HG03354 (cell line): ENCODE measurements around the gene GTPBP6.

ENCODE experiments used
- ATAC-seq: cut with Tn5 transposase; IDR thresholded peaks from one replicate; pipeline ENCODE4 v1.9.1; 2021; ENCODE audit warnings: mild to moderate bottlenecking; ENCODE audit not compliant: unreplicated experiment, poor library complexity, severe bottlenecking

The GTPBP6 gene, protein sequence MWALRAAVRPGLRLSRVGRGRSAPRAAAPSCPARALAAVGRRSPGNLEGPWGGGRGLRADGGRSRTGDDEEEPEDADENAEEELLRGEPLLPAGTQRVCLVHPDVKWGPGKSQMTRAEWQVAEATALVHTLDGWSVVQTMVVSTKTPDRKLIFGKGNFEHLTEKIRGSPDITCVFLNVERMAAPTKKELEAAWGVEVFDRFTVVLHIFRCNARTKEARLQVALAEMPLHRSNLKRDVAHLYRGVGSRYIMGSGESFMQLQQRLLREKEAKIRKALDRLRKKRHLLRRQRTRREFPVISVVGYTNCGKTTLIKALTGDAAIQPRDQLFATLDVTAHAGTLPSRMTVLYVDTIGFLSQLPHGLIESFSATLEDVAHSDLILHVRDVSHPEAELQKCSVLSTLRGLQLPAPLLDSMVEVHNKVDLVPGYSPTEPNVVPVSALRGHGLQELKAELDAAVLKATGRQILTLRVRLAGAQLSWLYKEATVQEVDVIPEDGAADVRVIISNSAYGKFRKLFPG

DNA sequence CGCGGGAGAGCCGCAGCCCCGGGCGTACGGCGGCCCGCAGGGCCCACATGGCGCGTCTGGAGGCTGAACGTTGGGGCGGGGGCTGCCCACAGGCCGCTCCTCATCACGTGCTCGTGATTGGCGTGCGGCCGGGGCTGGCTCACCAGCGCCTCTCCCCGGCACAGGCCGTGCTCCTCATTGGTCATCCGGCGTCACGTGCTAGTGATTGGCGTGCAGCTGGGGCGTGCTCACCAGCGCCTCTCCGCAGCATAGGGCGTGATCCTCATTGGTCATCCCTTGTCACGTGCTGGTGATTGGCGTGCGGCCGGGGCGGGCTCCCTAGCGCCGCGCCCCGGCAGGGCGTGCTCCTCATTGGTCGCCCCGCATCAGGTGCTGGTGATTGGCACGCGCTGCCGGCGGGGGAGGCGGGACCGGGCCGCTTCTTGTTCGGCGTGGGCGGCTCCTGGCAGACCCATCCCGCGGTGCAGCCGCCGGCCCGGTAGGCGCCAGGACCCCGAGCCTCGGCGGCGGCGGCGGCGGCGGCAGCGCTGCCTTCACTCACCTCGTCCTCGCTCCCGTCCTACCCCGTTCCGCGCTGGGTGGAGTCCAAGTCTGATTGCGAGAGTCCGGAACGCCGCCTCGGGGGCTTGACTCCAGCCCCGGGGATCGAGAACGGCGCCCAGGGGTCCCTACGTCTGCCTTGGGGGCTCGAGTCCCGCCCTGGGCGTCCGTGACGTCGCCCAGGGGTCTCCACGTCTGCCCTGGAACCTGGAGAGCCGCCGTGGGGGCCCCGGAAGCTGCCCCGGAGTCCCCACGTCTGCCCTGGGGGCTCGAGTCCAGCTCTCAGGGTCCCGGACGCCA is at the start of gene GTPBP6:
TSS of gene GTPBP6 (minus strand) at position 58 of the 840 bp plus-strand sequence. CDS start at position 49, 9 bp downstream.
- peak; percentile 82 for ATAC-seq

DNA sequence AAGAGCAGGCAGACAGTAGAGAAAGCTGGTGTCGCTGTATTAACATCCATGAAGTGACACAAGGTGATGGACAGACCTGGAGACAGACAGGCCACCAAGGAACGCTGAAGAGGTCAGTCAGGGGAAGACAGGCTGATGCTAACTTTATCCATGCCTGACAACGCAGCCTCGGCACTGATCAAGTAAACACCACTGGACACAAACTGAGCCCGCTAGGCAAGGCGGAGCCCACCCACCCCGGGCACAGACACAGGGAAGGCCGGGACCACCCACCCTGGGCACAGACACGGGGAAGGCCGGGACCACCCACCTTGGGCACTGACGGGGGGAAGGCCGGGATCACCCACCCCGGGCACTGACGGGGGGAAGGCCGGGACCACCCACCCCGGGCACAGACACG is 49.3 kb upstream of the GTPBP6 start:
- ATAC-seq, result no peak

DNA sequence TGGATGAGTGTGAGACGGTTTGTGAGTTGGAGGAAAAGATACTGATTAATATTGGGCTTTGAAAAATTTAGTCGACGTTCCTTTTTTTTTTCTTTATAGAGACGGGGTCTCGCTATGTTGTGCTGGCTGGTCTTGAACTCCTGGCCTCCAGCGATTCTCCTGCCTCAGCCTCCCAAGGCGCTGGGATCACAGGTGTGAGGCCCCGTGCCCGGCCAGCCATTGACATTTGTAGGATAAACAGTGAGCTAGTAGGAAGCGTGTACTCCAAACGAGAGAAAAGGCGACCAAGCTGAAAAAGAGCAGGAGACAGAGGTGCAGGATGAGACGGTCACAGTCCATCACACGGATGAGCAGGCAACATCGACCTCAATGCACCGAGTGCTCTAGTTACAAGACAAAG is 48.8 kb upstream of the GTPBP6 start:
- ATAC-seq, result no peak

DNA sequence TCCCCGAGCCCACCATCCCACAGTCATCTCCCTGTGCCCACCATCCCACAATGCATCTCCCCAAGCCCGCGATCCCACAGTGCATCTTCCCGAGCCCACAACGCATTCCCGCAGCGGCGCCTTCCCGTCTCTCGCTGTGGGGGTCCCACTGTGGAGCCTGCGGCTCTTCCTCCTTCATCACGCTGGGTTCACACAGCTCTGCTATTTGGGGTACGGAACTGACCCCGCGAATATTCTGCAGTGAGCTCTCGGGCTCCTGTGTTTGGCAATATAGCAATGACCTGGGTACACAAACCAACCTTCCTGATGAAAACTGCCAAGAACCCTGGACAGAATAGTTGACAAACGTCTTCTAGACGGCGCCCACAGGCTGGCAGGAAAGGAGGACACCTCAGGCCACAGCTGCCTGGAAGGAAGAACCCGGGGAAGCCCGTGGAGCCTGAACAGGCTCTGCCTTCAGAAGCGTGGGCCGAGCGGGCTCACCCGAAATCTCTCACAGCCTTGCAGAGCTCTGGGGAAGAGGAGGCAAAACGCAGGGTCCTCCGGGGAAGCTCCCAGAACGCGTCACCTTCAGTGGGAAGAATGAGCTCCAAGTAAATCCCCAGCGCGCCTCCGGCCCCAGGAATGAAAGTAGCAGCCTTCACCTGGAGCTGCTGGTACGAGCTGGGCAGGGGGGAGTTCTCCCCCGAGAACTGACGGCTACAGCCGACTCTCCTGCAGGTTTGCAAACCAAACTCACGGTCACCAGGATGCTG is 45.2 kb upstream of the GTPBP6 start:
- ATAC-seq, result no peak

DNA sequence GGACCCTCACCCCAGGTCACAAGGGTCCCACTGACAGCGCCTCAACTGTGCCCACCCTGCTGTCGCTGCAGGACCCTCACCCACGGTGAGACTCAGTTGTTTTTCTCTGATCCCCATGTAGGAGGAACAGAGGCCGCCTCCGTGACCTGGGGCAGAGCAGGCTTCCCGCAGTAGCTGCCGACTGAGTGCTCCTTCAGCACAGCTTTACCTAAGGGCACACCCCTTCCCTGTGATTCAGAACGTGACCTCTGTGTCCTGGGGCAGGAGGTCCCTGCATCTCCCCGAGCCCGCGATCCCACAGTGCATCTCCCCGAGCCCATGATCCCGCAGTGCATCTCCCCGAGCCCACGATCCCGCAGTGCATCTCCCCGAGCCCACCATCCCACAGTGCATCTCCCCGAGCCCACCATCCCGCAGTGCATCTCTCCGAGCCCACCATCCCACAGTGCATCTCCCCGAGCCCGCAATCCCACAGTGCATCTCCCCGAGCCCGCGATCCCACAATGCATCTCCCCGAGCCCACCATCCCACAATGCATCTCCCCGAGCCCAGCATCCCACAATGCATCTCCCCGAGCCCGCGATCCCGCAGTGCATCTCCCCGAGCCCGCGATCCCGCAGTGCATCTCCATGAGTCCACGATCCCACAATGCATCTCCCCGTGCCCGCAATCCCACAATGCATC is 44.5 kb upstream of the GTPBP6 start:
- ATAC-seq, result no peak

DNA sequence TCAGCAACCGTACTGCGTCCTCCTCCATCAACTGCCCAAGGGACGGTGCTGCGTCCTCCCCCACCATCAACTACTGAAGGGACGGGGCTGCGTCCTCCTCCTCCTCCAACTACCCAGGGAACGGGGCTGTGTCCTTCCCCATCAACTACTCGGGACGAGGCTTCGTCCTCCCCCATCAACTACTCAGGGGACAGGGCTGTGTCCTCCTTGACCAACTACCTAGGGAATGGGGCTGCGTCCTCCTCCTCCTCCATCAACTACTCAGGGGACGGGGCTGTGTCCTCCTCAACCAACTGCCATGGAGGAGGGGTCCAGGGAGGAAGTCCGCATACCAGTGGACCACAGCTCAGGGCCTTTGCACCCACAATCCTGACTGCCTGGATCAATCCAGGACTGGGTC is 43.8 kb upstream of the GTPBP6 start:
- no peak for ATAC-seq

DNA sequence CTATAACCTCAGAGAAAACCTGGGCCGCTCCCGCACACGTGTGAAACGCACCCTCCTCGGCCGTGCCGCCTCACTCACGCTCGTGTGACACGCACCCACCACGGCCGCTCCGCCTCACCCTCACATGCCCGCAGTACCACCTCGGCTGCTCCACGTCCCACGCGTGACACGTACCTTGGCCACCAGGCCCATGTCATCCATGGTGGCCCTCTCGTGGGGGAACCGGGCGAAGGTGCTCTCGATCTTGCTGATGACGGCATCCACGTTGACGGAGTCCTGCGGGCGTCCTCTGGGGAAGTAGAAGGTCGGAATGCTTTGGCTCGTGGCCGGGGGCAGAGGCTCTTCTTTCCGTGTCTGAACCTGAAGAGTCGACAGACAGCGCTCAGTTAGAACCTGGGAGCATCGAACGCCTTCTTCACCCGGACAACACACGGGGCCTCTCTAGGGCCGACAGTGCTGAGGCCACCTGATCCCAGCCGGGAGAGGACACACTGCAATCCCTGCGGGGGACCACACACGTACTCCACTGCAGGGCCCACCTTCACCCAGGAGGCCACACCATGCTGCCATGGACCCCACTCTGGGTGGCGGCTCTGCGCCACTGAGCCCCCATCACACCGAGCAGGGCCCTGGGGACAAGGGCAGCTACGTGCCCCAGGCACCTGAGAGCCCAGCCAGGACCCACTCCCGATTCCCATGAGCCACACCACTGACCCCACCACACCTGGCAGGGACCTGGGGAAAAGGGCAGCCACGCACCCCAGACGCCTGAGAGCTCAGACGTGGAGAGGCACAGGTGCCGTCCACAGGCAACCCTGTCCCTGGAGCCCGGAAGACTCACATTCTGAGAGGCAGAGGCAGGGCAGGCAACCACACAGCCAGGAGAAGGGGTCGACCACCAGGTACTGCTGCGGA is 42.9 kb upstream of the GTPBP6 start:
- ATAC-seq, result no peak

DNA sequence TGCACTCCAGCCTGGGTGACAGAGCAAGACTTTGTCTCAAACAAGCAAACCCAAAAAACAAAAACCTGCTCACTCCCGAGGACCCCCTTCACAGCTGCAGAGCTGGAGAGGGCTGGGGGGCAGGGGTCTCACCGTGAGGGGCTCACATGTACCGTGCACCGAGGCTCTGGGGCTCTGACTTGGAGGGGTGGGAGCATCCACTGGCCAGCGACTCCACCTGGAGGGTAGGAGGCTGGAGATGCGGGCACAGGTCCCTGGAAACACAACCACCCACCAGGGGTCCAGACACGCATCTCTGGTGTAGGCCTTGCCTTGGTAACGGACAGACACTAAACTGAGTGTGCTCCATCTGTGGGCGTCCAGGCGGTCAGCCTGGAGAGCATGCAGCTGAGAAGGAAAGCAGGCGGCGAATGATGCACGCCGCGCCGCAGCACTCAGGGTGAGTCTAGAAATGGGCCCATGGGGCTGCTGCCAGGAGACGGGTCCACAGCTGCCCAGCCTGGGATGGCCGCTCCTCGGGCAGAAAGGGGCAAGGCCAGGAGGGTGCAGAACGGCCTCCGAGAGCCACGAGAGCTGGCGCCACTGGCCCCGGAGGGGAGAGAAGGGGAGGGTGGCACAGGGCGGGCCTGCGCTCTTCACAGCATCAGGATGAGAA is 42.0 kb upstream of the GTPBP6 start:
- ATAC-seq, result no peak

DNA sequence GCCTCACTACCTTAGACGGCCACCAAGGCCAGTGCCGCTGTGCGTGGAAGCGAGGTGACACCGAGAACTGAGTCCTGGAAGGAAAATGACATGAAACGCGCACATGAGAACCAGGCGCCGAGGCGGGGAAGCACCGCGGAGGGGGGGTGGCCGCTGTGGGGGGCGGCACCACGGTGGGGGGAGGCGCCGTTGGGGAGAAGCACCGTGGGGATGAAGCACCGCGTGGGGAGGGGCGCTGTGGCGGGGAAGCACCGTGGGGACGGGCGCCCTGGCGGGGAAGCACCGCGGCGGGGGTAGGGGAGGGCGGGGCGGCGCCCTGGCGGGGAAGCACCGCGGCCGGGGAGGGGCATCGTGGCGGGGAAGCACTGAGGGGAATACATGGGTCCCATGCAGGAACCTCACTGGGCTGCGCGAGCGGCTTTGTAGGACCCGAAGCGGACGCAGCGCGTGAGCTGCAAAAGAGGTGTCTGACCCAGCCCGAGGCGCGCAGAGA is 40.1 kb upstream of the GTPBP6 start:
- ATAC-seq, result no peak

DNA sequence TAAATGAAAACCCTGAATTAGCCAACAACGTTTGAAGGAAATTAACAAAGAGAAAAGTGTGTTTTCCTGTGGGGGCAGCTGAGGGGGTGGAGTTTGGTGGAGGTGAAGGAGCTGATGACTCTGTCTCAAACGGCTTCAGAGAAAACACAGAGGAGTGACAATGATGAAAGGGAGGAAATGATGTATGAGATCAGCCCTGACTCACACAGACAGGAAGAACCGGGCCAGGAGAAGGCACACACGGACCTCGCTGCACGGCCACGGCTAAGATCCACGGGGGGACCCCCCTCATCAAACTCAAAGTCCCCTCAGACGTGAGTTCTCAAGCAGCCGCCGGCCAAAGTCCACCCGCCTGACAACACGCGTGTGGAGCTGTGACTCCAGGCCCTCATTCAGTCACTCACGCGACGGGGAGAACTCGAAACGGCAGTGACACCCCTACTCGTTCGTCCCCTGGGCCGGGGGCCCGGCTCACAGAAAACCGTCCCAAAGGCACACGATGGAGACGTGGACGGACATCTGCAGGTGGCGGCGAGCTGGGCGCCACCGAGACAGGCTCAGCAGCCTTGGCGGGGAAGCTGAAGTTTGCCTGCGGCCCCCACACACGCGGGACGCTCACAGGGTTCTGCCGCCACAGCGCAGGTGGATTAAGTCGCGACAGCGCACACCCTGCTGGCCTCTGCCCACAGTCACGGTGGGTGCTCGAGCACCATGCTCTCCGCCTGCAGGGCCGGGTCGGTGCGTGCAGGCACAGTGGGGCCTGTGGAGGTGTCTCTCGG is 39.3 kb upstream of the GTPBP6 start:
- ATAC-seq, result no peak

DNA sequence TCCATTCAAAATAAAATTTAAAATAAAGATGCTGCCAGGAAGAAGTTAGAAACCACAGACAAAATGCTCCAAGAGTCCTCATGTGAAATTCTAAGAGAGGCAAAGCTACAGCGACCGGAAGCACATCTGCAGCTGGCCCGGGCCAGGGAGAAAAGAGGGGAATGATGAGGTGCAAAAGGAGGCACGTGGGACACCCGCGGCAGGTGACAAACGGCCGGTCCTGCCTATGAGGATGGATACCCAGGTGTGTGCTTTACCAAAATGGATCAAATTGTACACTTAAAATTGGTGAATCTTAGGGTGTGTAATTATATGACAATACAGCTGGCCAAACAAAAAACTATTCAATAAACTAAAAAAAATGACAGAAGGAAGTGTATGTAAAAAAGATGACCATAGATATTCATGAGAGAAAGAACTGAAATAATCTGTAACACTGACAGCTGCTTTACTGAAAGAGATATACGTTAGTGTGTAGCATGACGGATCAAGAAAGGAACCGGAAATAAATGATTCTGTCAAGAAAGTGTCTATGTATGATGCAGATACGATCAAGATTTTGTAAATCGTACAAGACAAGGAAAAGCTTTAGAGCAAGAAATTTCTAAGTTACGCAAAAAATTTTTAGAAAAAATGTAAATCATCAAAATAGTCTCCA is 38.6 kb upstream of the GTPBP6 start:
- no peak for ATAC-seq

DNA sequence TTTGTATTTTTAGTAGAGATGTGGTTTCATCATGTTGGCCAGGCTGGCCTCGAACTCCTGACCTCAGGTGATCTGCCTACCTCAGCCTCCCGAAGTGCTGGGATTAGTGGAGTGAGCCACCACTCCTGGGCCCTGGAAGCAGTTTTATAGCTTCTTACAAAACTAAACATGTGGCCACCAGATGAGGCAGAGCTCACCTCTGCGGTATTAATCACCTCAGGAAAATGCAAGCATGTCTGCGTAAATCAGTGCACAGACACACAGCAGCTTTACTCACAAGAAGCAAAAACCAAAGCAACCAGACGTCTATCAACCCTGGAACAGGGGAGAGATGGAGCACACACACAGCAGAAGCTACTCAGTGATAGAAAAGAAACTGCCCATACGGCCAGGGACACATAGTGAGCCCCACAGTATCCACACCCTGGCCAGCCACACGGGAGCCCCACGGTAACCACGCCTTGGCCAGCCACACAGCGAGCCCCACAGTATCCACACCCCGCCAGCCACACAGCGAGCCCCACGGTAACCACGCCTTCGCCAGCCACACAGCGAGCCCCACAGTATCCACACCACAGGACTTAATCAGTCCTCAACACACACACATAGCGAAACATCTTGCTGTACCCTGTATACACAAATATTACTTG is 37.9 kb upstream of the GTPBP6 start:
- ATAC-seq, result no peak

DNA sequence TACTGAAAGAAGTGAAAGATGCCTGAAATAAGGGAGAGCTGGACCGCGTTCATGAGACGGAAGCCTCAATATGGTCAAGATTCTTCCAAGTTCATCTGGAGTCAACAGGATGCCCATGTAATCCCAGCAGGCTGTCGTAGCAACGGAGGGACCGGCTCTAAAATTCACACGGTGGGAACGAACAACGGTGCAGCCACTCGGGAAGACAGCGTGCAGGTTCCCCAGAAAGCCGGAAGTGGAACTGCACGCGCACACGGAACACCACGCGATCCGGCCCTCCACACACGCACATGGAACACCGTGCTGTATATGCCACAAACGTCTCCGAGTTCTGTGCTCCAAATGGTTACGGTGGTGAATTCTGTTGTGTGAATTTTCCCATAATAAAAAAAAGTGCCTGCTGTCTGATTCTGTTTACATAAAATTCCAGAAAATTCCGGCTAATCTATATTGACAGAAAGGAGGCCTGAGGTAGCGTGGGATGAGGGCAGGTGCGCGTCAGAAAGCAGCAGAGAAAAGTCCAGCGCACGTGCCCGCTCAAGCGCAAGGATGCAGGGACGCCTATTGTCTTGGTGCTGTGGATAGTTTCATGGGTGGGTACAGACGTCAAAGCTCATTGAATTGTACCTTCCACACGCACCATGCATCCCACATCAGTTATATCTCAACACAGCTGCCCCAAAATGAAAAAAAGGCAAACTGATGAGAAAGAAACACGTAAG is 36.9 kb upstream of the GTPBP6 start:
- ATAC-seq, result no peak

DNA sequence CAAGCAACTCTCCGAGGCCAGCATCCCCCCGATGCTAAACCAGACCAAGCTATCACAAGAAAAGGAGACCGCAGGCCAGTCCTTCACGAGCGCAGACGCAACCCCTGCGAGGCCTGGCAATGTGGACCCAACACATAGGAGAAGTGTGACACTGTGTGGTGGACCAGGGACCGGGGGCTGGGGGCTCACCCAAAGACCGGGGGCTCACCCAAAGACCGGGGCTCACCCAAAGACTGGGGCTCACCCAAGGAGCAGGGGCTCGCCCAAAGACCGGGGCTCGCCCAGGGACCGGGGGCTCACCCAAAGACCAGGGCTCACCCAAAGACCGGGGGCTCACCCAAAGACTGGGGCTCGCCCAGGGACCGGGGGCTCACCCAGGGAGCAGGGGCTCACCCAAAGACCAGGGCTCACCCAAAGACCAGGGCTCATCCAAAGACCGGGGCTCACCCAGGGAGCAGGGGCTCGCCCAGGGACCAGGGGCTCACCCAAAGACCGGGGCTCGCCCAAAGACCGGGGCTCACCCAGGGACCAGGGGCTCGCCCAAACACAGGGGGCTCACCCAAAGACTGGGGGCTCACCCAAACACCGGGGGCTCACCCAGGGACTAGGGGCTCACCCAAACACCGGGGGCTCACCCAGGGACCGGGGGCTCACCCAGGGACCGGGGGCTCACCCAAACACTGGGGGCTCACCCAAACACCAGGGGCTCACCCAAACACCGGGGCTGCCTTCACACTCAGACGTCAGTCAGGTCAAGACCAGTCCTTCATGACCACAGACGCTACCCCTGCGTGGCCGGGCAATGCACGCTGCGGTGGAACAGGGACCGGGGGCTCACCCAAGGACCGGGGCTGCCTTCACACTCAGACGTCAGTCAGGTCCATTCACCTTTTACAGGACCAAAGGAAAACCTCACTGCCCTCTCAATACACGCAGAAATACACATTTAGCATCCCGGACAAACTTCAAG is 35.3 kb upstream of the GTPBP6 start:
- no peak for ATAC-seq
